ENCODE measurements around the gene TRIM27.
"Not testable (repeated sequence)": the region's sequence is repeated elsewhere in the genome, so short reads cannot be mapped to it uniquely, and the experiment has no call there.

GRCh38 chr6:28929339-28929738 is 5.6 kb upstream of the TRIM27 start:
- not testable (repeated sequence) for TF ChIP-seq CTCF (conservative IDR thresholded peaks at IDR 0.05 in 1 of 2, IDR thresholded peaks at IDR 0.05 in 1 of 2; ENCODE audit: extremely low read depth in 1 of 2, insufficient read depth in 1 of 2, low read depth in 1 of 2, low read length in 2 of 2); EZH2 (IDR thresholded peaks at IDR 0.05; ENCODE audit: borderline replicate concordance, low read length)

Measured in mammary epithelial cell (primary cell).